Measurements from ENCODE around the gene MEX3D. TPM values are rescaled to one million over a fixed set of nuclear protein-coding genes. Genes with fewer than 3 reads are reported as not detected.

Gene MEX3D
- total and polyA plus RNA-seq, 7 donors = 4.8 to 16.1 (median 10.3) TPM

- H3K9me3 ChIP-seq = peaks cover 0 to 4% (median 0%) of the 10 kb centered on the region in 4 donors
- DNase-seq = no peak
- peak overlapping the region in 3 of 4 donors; percentile 36 to 47 (median 44) for H3K4me3 ChIP-seq
- TF ChIP-seq POLR2AphosphoS5 (IDR thresholded peaks at IDR 0.05) (no peak), CTCF (IDR thresholded peaks at IDR 0.05) (no peak), EP300 (IDR thresholded peaks at IDR 0.05) (no peak), POLR2A (IDR thresholded peaks at IDR 0.05) (no peak)
- H3K36me3 ChIP-seq = no peaks in the 10 kb centered on the region
- 36 to 43% methylated on average over 12 of the region's 12 CpGs for WGBS, 2 donors
- peaks cover 0 to 34% (median 27%) of the 10 kb centered on the region in 4 donors for H3K4me1 ChIP-seq
- peaks cover 2 to 36% (median 31%) of the 10 kb centered on the region in 3 donors for H3K27me3 ChIP-seq
- peak overlapping the region; percentile 70 to 89 (median 82) for H3K27ac ChIP-seq
- intact Hi-C loops (cut with DNase I) = loop anchor here (5.0 kb wide), 1 partner anchor 61 kb away; no protein-coding TSS in a partner anchor
These were observed 59.6 kb downstream of the MEX3D start for GRCh38 chr19:1508507-1508856.

- peak overlapping the region; percentile 20 to 47 (median 40) for H3K4me3 ChIP-seq
- intact Hi-C loops (cut with DNase I) = loop anchor here (5.0 kb wide), 1 partner anchor 61 kb away; no protein-coding TSS in a partner anchor
- peaks cover 0 to 4% (median 0%) of the 10 kb centered on the region in 4 donors for H3K9me3 ChIP-seq
- TF ChIP-seq CTCF (IDR thresholded peaks at IDR 0.05) (no peak), EP300 (IDR thresholded peaks at IDR 0.05) (peak in 1 of 4 donors; percentile 76), POLR2AphosphoS5 (IDR thresholded peaks at IDR 0.05) (peak in 2 of 4 donors; percentile 41 to 66), POLR2A (IDR thresholded peaks at IDR 0.05) (no peak)
- peak overlapping the region; percentile 70 to 89 (median 82) for H3K27ac ChIP-seq
- peak; percentile 97 for DNase-seq
- peaks cover 8 to 36% (median 33%) of the 10 kb centered on the region in 3 donors for H3K27me3 ChIP-seq
- H3K4me1 ChIP-seq = peaks cover 0 to 35% (median 27%) of the 10 kb centered on the region in 4 donors
- H3K36me3 ChIP-seq = no peaks in the 10 kb centered on the region
- 2 to 3% methylated on average over 46 of the region's 46 CpGs for WGBS, 2 donors
These were observed 60.2 kb downstream of the MEX3D start for GRCh38 chr19:1507763-1508506.

- Histone ChIP-seq H3K27ac (peak overlapping the region; percentile 70 to 89 (median 82)), H3K9me3 (peaks cover 0 to 4% (median 0%) of the 10 kb centered on the region in 4 donors), H3K27me3 (peaks cover 8 to 36% (median 33%) of the 10 kb centered on the region in 3 donors), H3K4me1 (peaks cover 0 to 31% (median 23%) of the 10 kb centered on the region in 4 donors), H3K36me3 (no peaks in the 10 kb centered on the region), H3K4me3 (peak overlapping the region in 2 of 4 donors; percentile 36 to 47)
- TF ChIP-seq CTCF (IDR thresholded peaks at IDR 0.05) = no peak
- TF ChIP-seq EP300 (IDR thresholded peaks at IDR 0.05) = no peak
- no peak for TF ChIP-seq POLR2A (IDR thresholded peaks at IDR 0.05)
- TF ChIP-seq POLR2AphosphoS5 (IDR thresholded peaks at IDR 0.05) = no peak
- WGBS, 2 donors = 75% methylated on average over 23 of the region's 23 CpGs
- peak; percentile 69 for DNase-seq
- intact Hi-C loops (cut with DNase I) = loop anchor here (5.0 kb wide), 1 partner anchor 60 kb away; no protein-coding TSS in a partner anchor
These were observed 60.9 kb downstream of the MEX3D start for GRCh38 chr19:1507192-1507660.

GRCh38 chr19:1505991-1506881 lies 61.9 kb downstream of the MEX3D start:
- intact Hi-C loops (cut with DNase I) = loop anchor here (5.0 kb wide), 1 partner anchor 59 kb away; no protein-coding TSS in a partner anchor
- H3K4me1 ChIP-seq = peaks cover 0 to 27% (median 20%) of the 10 kb centered on the region in 4 donors
- H3K27me3 ChIP-seq = peaks cover 8 to 36% (median 33%) of the 10 kb centered on the region in 3 donors

More at GRCh38 chr19:1505991-1506881, 61.9 kb downstream of the MEX3D start:
- WGBS, 2 donors = 85 to 91% methylated on average over 45 of the region's 45 CpGs
- Histone ChIP-seq H3K4me3 (no peak overlapping the region), H3K9me3 (peaks cover 0 to 4% (median 0%) of the 10 kb centered on the region in 4 donors), H3K27ac (no peak overlapping the region), H3K36me3 (no peaks in the 10 kb centered on the region)
- DNase-seq = peak; percentile 65
- no peak for TF ChIP-seq POLR2A (IDR thresholded peaks at IDR 0.05)
- TF ChIP-seq POLR2AphosphoS5 (IDR thresholded peaks at IDR 0.05) = no peak
- no peak for TF ChIP-seq CTCF (IDR thresholded peaks at IDR 0.05)
- TF ChIP-seq EP300 (IDR thresholded peaks at IDR 0.05) = no peak

Data from sigmoid colon (tissue), 7 donors.